ENCODE measurements around the gene RPS6KB1.
"Not testable (repeated sequence)": the region's sequence is repeated elsewhere in the genome, so short reads cannot be mapped to it uniquely, and the experiment has no call there.

Gene RPS6KB1

GRCh38 chr17:59872351-59872750 lies 20.6 kb upstream of the RPS6KB1 start:
- DNase-seq (ENCODE audit: low spot score): no peak

DNA sequence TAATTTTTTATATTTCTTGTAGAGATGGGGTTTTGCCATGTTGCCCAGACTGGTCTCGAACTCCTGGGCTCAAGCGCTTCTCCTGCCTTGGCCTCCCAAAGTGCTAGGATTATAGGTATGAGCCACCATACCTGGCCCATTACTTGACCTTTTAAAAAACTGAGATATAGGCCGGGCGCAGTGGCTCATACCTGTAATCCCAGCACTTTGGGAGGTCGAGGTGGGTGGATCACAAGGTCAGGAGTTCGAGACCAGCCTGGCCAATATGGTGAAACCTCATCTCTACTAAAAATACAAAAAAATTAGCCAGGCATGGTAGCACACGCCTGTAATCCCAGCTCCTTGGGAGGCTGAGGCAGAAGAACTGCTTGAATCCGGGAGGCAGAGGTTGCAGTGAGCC lies 19.5 kb upstream of the RPS6KB1 start:
- DNase-seq (ENCODE audit: low spot score): not testable (repeated sequence)

GRCh38 chr17:59874376-59874775 lies 18.5 kb upstream of the RPS6KB1 start:
- no peak for DNase-seq (ENCODE audit: low spot score)

DNA sequence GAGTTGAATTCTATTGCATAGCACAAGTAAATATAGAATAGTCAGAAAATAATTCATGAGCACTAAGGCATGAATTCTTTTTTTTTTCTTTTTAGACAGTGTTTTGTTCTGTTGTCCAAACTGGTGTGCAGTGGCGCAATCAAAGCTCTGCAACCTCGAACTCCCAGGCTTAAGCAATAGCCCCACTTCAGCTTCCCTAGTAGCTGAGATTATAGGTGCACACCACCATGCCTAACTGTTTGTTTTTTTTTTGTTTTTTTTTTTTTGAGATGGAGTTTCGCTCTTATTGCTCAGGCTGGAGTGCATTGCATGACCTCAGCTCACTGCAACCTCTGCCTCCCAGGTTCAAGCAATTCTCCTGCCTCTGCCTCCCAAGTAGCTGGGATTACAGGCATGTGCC lies 16.8 kb upstream of the RPS6KB1 start:
- no peak for DNase-seq (ENCODE audit: low spot score)

DNA sequence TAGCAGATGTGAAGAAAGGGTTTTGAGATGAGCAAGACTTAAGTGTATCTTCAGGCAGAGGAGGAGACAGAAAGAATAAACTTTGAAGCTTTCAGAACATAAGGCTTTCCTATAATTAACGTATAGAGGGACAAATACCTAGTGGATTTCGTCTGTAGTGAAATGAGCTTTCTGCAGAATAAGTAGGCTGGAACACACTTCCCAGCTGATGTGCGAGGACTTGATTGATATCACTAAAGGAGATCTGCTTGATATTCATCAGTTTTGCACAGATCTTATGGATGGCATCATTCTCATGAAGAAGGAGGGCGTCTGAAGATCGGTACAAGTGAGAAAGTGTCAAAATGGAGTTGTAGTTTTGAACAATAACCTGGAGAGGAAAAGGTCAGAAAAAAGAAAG lies 15.0 kb upstream of the RPS6KB1 start:
- DNase-seq (ENCODE audit: low spot score): no peak

- DNase-seq (ENCODE audit: low spot score): no peak
Measured at GRCh38 chr17:59878624-59879023, 14.3 kb upstream of the RPS6KB1 start.

DNA sequence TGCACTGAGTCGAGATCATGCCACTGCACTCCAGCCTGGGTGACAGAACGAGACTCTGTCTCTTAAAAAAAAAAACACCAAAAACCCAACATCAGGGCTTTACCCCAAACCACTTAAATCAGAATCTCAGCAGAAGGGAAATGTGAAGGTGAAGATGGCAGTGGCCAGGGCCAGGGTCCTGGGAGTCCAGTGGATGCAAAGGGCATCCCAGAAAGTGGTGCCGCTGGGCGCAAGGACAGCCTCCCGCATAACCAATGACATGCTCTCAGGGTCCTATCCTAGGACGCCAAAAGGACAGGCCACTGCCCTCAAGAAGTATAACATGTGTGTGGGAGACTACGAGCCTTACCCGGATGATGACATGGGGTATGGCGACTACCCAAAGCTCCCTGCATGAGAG lies 8.1 kb upstream of the RPS6KB1 start:
- no peak for DNase-seq (ENCODE audit: low spot score)

GRCh38 chr17:59888145-59888750 lies 4.7 kb upstream of the RPS6KB1 start:
- DNase-seq (ENCODE audit: low spot score): no peak

DNA sequence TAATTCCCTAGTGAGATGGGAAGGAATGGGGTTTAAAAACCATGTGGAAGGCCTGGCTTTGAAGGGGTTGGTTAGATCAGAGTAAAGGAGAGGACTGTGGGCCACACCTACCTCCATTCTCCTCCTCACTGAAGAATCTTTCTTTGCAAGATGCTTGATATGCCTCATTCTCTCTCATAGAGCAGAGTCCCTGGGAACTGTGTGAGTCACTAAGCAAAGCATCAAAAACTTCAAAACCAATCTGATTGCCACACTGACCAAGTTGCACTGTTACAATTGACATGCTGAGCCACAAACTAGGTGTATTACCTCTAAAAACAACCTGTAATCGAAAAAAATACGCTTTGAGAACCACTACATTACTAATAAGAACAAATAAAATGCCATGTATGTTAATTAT lies 2.2 kb upstream of the RPS6KB1 start:
- no peak for DNase-seq (ENCODE audit: low spot score)

DNA sequence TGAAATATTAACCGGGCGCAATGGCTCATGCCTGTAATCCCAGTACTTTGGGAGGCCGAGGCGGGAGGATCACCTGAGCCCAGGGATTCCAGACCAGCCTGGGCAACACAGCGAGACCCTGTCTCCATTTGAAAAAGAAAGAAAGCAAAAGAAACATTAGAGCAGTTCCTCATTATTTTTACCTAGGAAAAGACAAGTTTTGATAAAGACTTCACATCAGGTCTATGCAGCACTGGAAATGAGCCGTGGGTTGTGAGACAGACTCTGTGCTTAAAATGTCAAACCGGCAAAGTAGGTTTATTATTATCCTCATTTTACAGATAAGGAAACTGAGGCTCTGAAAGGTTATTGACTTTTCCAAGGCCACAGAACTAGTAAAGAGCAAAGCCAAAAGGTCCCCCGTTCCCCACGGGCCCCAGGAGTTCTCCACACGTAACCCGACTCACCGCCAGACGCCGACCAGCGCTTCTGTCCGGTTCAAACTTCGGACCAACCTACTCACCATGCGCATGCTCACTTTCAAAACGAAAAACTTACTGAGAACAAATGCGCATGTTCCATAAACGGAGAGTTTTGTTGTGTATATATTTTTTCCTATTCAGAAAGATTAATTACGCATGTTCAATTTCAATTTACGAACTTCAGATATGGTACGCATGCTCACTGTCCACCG lies 534 bp upstream of the RPS6KB1 start:
- DNase-seq (ENCODE audit: low spot score): no peak

DNA sequence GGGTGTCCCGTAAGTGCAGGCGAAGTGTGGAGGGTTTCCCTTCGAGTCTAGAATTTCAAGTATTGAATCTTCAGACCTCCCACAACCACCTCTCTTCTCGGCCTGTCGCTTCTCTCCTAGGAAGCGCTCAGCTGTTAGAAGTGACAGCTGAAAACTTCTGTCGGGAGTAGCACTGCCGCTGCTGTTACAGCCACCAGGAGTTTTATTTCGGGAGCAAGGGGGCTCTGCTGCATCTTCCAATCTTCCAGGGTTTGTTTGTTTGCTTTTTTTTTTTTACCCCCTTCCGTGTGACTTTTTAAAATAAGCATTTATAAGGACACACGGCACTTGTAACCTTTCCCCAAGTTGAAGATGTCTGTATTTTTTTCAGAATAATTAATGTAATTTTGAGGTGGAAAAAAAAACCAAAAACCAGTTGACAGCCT lies 767 bp downstream of the RPS6KB1 start:
- no peak for DNase-seq (ENCODE audit: low spot score)

- DNase-seq (ENCODE audit: low spot score): no peak
Measured at GRCh38 chr17:59897090-59897489, 4.2 kb downstream of the RPS6KB1 start.

GRCh38 chr17:59899099-59899498 lies 6.2 kb downstream of the RPS6KB1 start:
- no peak for DNase-seq (ENCODE audit: low spot score)

GRCh38 chr17:59901604-59902003 lies 8.7 kb downstream of the RPS6KB1 start:
- no peak for DNase-seq (ENCODE audit: low spot score)

DNA sequence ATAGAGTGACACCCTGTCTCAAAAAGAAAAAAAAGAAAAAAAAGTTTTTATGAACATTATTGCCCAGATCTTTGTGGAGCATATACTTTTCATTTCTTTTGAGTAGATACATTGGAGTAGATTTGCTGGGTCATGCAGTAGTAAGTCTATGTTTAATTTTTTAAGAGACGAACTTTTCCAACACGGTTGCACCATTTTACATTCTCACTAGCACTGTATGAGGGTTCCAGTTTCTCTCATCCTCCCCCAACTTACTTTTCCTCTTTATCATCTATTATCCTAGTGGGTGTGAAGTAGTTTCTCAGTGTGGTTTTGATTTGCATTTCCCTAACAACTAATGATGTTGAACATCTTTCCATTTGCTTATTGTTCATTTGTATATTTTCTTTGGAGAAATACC lies 10.5 kb downstream of the RPS6KB1 start:
- no peak for DNase-seq (ENCODE audit: low spot score)

- no peak for DNase-seq (ENCODE audit: low spot score)
Measured at GRCh38 chr17:59907467-59907866, 14.5 kb downstream of the RPS6KB1 start.

- peak; percentile 42 for DNase-seq (ENCODE audit: low spot score)
Measured at GRCh38 chr17:59914274-59914854, 21.4 kb downstream of the RPS6KB1 start.

DNA sequence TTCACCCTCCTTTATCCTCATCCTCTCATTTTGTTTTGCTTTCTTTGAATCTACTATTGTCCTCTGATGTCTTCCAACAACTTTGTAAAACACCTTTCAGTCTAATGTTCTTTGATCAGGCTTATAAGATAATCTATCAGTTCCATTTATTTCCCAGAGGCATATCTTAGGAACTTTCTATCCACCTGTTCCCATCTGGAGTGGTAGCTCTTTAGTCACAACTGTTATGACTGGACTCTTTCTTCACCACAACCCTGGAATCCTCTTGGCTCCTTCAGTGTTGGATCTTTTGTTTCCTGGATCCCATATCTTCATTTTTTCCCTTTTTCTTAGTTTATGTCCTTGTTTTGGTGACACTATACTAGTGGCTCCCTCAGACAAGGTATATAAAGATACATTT lies 23.5 kb downstream of the RPS6KB1 start:
- DNase-seq (ENCODE audit: low spot score): no peak

DNA sequence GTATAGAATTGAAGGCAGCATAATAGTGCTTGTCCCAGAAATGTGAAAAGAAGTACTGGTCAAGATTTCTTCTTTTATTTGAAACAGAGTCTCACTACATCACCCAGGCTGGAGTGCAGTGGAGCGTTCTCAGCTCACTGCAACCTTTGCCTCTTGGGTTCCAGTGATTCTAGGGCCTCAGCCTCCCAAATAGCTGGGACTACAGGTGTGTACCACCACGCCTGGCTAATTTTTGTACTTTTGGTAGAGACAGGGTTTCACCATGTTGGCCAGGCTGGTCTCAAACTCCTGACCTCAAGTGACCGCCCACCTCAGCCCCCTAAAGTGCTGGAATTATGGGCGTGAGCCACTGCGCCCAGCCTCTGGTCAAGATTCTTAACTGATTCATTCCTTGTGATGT lies 27.7 kb downstream of the RPS6KB1 start:
- DNase-seq (ENCODE audit: low spot score): not testable (repeated sequence)

DNA sequence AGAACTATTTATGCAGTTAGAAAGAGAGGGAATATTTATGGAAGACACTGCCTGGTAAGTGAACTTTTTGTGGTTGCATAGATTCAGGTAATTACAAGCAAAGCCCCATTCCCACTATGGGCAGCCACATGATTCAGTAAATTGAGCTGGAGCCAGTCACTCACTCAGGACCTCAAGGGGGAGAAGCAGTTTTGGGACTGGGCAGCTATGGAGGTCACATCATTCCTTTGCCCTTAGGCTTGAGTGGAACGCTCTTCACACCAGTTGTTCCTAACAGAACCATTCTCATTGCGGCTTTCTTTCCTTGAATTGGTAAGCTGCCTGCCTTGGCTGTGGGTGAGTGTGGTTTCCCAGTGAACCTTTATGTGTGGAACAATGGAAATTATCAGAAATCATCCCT lies 37.2 kb downstream of the RPS6KB1 start:
- DNase-seq (ENCODE audit: low spot score): not testable (repeated sequence)

DNA sequence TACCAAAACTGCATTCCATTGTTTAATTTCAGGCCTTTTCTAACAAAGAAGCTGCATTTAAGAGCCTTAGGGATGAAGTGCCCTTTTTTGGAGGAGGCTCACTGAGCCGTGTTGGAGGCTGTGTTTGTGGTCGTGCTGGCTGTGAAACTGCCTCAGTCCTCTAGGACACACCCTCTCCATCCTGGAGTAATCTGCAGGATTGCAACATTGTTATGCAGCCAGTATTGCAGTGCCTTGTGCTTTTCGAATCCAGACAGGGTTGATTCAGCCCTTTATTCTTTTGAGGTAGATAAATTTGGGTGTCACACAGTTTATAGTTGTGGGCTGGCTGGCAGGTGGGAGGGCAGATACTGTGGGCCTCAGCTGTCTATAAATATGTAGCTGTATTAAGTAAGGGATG lies 37.8 kb downstream of the RPS6KB1 start:
- not testable (repeated sequence) for DNase-seq (ENCODE audit: low spot score)

DNA sequence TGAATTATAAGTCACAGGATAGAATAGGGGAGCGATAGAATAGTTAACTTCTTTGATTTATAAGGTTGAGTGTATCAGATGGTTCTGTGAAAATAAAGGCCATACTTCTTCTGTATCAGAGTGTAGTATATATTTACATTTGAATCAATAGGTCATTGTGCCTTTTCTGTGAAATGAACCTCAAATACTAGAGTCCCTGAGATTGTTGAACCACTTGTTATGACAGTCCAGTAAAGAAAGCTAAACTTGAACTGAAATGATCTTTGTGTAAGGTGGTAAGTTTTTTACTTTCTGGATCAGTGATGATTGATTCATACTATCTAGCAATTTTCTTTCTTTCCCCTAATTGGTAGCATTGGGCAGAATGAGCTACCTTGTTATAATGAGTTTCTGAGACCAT lies 40.4 kb downstream of the RPS6KB1 start:
- DNase-seq (ENCODE audit: low spot score): not testable (repeated sequence)

DNA sequence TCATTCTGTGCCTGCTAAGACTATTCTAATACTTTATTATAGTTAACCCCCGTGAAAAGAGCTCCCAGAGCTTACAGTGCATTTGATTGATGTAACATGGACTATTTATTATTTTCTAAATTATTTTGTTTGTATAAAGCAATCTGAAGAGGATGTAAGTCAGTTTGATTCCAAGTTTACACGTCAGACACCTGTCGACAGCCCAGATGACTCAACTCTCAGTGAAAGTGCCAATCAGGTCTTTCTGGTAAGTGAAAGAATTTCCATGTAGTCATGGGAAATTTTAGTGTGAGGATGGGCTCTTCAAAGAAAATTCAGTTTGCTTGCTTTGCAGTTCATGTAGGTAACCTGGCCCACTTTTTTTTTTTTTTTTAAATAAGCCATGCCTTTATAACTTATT lies 47.8 kb downstream of the RPS6KB1 start:
- not testable (repeated sequence) for DNase-seq (ENCODE audit: low spot score)

- DNase-seq (ENCODE audit: low spot score): no peak
Measured at GRCh38 chr17:59941131-59941530, 48.2 kb downstream of the RPS6KB1 start.

Measured in kidney capillary endothelial cell (primary cell).